GM19043 (cell line): ENCODE measurements around the gene VAV1.
"Not testable (repeated sequence)": the region's sequence is repeated elsewhere in the genome, so short reads cannot be mapped to it uniquely, and the experiment has no call there.

Source experiments
- ATAC-seq: cut with Tn5 transposase; IDR thresholded peaks from one replicate; pipeline ENCODE4 v1.9.1; 2021; ENCODE audit warnings: low read depth; ENCODE audit not compliant: unreplicated experiment

Gene VAV1

GRCh38 chr19:6754653-6755463, 17.6 kb upstream of the VAV1 start:
- no peak for ATAC-seq

DNA sequence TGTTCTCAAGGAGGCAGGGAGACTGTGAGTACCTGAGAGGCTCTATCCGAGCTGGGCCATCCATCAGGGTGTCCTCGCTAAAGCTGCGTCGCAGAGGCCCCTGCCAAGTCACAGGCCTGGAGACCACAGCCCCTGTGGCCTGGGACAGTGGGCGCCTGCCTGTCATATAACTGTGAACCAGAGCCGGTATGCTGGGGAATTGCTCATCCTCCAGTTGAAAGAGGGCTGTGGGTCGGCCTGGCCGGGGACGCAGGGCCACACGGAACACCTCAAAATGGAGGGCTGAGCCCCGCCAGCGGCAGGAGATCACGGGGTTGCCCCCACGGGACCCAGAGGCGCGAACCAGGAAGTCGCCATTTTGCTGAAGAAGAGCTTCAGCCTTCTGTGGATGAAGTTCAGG, 11.9 kb upstream of the VAV1 start:
- no peak for ATAC-seq

- no peak for ATAC-seq
These were observed 11.3 kb upstream of the VAV1 start for GRCh38 chr19:6761053-6761676.

DNA sequence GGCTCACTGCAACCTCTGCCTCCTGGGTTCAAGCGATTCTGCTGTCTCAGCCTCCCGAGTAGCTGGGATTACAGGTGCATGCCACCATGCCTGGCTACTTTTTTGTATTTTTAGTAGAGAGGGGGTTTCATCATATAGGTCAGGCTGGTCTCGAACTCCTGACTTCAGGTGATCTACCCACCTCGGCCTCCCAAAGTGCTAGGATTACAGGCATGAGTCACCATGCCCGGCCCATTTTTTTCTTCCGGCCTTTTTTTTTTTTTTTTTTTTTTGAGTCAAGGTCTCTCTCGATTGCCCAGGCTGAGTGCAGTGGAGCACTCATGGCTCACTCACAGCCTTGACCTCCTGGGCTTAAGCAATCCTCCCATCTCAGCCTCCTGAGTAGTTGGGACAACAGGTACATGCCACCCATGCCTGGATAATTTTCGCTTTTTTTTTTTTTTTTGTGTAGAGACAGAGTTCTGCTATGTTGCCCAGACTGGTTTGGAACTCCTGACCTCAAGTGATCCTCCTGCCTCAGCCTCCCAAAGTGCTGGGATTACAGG, 10.2 kb upstream of the VAV1 start:
- not testable (repeated sequence) for ATAC-seq

DNA sequence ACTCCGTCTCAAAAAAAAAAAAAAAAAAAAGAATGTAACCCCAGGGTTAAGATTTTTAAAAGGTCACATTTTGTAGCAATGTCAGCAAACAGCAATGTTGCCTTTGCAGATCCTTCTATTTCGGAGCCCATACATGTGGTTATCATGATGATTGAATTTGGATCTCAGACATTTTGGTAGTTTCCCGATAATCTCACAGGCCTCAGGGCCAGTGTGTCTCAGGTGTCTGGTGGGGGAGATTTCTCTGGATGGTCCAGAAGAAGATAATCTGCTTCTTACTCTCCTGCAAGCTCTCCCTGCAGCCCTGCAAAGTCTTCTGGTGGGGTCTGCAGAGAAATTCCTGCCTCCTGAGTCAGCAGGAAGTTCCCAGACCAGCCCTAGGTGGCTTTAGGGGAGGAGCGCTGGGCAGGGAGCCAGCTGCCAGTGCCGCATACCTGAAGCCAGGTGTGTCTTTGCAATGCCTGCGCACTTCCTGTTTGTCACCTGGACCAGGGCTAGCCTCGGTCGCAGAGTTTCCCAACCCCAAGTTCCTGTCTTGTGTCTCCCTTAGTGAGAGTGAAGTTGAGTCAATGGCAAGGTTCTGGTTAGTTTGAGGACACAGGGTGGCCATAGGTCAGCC, 6.7 kb upstream of the VAV1 start:
- ATAC-seq, result no peak

DNA sequence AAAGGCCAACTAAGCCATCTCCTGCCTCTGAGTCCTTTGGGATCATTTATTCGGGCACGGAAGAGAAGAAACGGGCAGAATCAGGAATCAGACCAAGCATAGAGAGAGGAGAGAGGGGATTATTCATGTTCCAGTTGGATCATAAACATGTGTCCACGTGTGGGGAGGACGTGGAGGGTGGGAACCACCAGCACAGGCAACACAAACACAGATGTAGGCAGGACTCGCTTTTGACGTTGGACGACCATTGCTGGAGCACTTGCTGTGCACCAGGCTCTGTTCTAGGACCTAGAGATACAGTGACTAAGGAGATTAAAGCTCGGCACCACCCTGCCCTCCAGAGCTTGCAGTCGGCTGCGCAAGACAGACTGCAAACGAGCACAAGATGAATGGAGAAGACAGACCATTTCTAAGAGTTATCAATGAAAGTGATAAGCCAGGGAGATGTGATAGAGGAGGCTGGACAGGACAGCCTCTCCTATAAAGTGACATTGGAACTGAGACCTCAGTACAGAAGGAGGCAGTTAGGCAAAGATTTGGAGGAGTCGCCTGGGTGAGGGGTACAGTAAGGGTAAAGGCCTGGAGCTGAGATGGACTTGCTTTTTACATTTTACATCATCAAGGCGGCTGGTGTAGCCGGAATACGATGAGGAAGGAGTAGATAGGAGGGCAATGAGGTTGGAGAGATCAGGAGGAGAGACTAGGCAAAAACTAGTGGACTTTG, 6.0 kb upstream of the VAV1 start:
- ATAC-seq, result no peak

GRCh38 chr19:6767081-6767356, 5.5 kb upstream of the VAV1 start:
- no peak for ATAC-seq

DNA sequence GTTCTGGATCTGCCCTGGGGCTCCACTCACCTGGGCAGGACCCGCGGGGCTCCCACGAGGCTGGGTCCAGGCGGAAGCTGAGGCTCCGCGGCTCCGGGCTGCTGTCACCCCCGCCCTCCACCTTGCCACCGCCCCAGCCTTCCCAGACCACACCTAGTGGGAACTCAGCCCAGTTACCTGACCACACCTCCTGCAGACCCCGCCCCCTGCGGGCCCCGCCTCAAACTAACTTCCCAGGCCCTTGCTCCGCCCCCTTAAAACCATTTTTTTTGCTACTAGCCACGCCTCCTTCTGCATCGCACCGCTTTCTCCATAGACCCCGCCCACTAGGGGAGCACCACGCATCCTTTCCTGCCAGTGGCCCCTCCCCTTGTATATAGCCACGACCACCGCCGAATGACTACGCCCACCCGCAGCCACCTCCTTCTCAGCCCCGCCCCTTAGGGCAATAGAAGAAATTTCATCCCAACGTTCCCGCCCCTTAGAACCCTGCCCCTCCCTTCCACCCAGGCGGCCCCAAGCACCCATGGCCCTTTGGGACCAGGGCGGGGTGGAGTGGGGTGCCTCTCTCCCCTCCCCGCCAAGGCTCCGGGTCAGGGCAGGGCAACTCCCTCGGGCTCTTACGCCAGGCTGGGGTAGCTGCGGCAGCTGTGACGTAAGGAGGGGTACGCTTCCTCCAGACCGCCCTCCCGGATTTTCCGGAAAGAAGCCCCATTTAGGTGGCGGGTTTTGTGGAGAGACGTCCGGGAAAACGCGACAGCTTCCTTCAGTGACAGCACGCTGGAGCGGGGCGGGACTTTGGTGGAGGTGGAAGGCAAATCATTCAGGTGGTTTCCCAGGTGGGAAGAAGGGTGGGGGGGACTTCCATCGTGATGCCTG, 4.9 kb upstream of the VAV1 start, which contains the start of gene SH2D3A:
Gene SH2D3A, minus strand, starts transcription at position 79 of the 879 bp plus-strand sequence. CDS start 3,687 bp downstream, outside the sequence.
- ATAC-seq, result peak; percentile 67

DNA sequence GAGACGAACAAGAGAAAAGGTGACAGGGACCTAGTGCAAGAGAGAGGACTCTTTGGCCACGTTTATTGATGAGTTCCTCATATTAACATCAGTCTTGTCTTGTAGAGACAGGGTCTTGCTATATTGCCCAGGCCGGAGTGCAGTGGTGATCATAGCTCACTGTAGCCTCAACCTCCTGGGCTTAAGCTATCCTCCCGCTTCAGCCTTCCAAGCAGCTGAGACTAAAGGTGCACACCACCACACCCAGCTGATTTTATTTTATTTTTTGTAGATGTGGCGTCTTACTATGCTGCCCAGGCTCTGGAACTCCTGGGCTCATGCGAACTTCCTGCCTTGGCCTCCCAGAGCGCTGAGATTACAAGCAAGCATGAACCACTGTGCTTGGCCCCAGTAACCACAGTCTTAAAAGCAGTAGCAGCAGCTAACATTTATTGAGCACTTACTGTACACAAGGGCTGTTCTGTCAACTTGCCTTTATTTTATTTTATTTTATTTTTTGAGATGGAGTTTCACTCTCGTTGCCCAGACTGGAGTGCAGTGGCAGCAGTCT, 4.2 kb upstream of the VAV1 start:
- ATAC-seq, result no peak

- no peak for ATAC-seq
These were observed 3.4 kb upstream of the VAV1 start for GRCh38 chr19:6769006-6769619.

GRCh38 chr19:6771648-6772027, 870 bp upstream of the VAV1 start:
- not testable (repeated sequence) for ATAC-seq

DNA sequence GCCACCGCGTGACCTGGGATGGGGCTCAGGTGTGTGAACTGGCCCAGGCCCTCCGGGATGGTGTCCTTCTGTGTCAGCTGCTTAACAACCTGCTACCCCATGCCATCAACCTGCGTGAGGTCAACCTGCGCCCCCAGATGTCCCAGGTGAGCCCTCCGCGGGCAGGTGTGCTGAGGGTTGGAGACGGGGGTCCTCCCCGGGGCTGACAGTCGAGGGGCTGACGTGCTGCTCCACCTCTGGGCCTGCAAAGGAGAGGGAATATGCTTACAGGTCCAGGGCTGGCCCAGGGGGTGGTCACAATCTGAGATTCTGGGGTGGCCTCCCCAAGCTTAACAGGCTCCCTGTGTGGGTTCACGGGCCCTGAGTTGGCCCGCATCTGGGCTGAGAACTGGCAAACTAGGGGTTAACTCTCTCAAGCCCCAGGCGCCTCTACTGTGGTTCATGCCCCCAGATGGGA, 386 bp downstream of the VAV1 start:
- no peak for ATAC-seq

DNA sequence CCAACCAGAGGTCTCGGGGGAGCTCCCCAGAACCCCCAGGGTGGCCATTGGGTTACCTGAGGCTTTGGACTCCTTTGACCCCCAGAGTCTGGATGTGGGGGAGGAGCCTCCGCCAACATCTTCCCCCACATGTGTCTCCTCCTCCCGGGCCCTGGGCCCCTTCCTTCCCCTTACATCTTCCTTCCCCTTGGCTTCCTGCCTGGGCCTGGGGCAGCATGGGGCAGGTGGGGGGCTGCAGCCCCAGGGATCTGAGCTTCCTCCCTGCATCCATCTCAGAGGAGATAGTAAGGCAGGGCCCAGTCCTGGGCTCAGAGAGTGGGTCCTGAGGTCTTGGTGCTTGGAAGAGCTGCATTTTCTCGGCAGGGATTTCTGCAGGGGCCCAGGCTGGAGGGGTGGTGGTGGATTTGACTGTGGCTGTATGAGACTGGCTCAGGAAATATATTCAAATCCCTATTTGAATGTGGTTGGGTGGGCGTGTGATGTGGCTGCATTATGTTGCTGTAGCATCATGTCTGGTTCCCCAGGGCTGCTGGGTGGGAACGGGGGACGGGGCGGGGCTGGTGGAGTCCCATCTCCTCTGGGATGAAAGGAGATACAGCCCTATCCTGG, 919 bp downstream of the VAV1 start:
- ATAC-seq, result no peak

DNA sequence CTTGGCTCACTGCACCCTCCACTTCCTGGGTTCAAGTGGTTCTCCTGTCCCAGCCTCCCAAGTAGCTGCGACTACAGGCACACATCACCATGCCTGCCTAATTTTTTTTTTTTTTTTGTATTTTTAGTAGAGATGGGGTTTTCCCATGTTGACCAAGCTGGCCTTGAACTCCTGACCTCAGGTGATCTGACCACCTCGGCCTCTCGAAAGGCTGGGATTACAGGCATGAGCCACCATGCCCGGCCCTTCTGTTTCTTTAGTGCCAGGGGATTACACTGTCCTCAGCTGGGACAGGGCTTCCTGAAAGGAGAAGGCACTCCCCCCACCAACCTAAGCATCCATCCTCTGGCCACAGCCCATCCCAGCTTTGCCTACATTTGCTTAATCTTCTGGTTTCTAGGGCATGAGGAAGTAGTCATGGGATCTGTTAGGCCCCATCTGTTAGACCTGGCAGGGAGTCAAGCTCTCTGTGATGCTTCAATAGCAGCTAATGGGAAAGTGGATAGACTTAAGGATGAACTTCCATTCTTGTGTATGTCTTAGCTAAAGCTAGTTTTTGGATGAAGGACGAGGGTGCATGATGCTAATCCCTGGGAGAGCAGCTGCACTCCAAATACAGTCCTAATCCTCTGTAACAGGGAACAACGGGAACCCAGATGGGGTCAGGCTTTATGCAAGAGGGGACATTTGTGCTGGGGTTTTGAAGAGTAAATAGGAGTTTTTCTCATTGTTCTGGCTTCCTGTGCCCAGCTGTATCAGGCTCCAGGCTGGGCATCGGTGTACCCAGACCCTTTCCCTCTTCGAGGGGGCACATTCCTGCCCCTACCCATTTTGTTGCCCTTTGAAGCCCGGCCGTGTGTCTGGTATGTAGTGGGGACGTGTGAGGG, 2.6 kb downstream of the VAV1 start:
- ATAC-seq, result no peak

DNA sequence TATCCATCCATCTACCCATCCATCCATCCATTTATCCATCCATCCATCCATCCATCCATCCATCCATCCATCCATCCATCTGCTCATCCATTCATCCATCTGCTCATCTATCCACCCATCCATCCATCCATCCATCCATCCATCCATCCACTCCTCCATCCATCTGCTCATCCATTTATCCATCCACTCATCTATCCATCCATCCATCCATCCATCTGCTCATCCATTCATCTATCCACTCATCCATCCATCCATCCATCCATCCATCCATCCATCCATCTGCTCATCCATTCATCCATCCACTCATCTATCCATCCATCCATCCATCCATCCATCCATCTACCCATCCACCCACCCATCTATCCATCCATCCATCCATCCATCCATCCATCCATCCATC, 3.5 kb downstream of the VAV1 start:
- ATAC-seq, result not testable (repeated sequence)

- no peak for ATAC-seq
These were observed 4.5 kb downstream of the VAV1 start for GRCh38 chr19:6776999-6777398.

GRCh38 chr19:6777434-6777833, 4.9 kb downstream of the VAV1 start:
- ATAC-seq, result no peak

DNA sequence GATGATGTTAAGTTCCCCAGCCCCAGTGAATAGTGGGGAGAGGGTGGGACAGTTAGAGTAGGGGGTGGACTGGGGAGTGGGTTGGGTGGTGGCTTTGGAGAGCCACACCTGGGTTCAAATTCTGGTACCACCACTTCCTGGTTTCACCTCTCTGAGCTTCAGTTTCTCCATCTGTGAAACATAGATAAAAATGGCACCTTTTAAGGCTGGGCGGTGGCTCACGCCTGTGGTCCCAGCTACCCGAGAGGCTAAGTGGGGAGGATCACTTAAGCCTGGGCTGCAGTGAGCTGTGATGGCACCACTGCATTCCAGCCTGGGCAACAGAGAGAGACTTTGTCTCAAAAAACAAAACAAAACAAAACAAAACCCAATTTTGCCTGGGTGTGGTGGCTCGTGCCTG, 5.9 kb downstream of the VAV1 start:
- no peak for ATAC-seq
